HL-60 (cell line): ENCODE measurements around the gene DES.

Experiments
- CTCF ChIP-seq: IDR thresholded peaks from one replicate; pipeline ENCODE4 v1.5.1; 2011; ENCODE audit warnings: low read length, control low read depth, inconsistent platforms; ENCODE audit not compliant: insufficient read depth
- POLR2AphosphoS5 ChIP-seq: IDR thresholded peaks from 2 replicates; pipeline ENCODE4 v1.6.1; 2012; ENCODE audit warnings: low read depth
- REST ChIP-seq: IDR thresholded peaks from 2 replicates; pipeline ENCODE4 v1.6.1; 2012; ENCODE audit warnings: low read depth; ENCODE audit not compliant: insufficient replicate concordance
- SPI1 ChIP-seq: IDR thresholded peaks from 2 replicates; pipeline ENCODE4 v1.6.1; 2012; ENCODE audit warnings: low read depth, mild to moderate bottlenecking, borderline replicate concordance

GRCh38 chr2:219429958-219430606 is 11.9 kb downstream of the DES start:
- no peak for TF ChIP-seq CTCF
- no peak for TF ChIP-seq POLR2AphosphoS5
- TF ChIP-seq REST: no peak
- TF ChIP-seq SPI1: no peak
